HG02938 (cell line): ENCODE data around the gene MYOM3.
"Not testable (repeated sequence)": the region's sequence is repeated elsewhere in the genome, so short reads cannot be mapped to it uniquely, and the experiment has no call there.

Experiments
- ATAC-seq: cut with Tn5 transposase; IDR thresholded peaks from one replicate; pipeline ENCODE4 v1.9.1; 2021; ENCODE audit warnings: mild to moderate bottlenecking, moderate library complexity; ENCODE audit not compliant: unreplicated experiment

MYOM3 gene

GRCh38 chr1:24045771-24046170 lies 66.2 kb downstream of the MYOM3 start:
- no peak for ATAC-seq

GRCh38 chr1:24044672-24045071 lies 67.3 kb downstream of the MYOM3 start:
- not testable (repeated sequence) for ATAC-seq

DNA sequence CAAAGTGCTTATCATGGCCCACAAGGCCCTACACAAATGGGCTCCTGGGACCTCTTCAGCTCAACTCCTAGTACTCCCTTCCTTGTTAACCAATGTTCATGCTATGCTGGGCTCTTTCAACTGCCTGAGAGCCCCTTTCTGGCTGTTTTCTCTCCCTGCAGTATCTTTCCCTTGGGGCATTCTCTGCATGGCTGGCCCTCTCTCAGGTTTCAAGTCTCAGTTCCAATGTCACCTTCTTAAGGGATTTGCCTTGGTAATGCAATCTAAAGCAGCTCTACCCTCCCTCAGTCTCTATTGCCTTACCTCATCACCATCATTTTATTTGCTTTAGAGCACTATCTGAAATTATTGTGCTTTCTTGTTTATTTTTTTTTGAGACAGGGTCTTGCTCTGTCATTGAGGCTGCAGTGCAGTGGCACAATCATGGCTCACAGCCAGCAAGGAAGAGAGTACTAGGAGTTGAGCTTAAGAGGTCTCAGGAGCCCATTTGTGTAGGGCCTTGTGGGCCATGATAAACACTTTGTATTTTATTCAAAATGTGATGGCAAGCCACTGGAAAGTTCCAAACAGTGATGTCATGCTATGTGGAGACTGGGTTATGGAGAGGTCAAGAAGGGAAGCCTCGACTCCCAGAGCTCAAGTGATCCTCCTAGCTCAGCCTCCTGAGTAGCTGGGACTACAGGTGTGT lies 68.4 kb downstream of the MYOM3 start:
- ATAC-seq: no peak

GRCh38 chr1:24042315-24042714 lies 69.6 kb downstream of the MYOM3 start:
- ATAC-seq: no peak

- no peak for ATAC-seq
Observed at GRCh38 chr1:24036088-24036487, 75.8 kb downstream of the MYOM3 start.

GRCh38 chr1:24032981-24033380 lies 79.0 kb downstream of the MYOM3 start:
- no peak for ATAC-seq

DNA sequence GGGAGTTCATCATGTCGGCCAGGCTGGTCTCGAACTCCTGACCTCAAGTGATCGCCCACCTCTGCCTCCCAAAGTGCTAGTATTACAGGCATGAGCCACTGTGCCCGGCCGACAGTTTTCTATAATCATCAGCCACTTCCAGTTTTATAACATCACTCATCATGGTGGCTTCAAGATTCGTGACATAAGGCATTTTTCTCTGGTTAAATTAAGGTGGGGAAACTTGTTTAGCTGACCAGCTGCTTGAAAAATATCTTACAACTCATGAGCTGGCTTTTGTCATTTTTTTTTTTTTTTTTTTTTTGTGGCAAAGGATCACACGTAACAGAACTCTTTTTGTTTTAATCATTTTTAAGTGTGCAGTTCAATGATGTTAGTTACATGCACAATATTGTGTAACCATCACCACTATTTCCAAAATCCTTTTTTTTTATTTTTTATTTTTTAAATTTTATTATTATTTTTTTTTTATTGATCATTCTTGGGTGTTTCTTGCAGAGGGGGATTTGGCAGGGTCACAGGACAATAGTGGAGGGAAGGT lies 80.9 kb downstream of the MYOM3 start:
- not testable (repeated sequence) for ATAC-seq

GRCh38 chr1:24027838-24028468 lies 84.0 kb downstream of the MYOM3 start:
- no peak for ATAC-seq

DNA sequence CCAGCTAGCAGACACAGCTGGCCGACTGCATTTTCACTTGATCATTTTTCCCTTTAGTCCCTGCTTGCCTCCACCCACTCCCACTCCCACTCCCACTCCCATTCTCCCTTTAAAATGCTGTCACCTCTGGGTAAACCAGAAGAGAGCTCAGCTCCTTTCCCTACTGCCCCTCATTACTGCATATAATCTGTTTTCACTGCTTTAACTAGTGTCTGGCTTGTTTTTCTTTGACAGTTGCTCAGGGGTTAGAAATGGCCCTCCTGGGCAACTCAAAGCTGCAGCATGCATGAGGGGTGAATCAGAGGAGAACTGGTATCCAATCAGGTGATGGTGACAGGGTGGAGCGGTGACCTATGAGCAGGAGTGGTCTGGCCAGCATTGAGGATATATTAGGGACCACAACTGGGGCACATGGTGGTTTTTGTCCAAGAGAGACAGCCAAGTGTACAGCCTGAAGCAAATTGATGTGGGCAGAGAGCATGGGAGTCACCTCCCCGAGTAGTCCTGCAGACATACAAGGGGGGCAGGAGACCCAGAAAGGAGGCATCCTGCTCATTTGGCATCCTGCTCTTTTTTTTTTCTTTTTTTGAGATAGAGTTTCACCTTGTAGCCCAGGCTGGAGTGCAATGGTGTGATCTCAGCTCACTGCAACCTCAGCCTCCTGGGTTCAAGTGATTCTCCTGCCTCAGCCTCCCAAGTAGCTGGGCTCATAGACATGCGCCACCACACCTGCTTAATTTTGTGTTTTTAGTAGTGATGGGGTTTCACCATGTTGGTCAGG lies 89.2 kb downstream of the MYOM3 start:
- ATAC-seq: no peak

GRCh38 chr1:24021403-24022266 lies 90.3 kb downstream of the MYOM3 start:
- ATAC-seq: no peak

DNA sequence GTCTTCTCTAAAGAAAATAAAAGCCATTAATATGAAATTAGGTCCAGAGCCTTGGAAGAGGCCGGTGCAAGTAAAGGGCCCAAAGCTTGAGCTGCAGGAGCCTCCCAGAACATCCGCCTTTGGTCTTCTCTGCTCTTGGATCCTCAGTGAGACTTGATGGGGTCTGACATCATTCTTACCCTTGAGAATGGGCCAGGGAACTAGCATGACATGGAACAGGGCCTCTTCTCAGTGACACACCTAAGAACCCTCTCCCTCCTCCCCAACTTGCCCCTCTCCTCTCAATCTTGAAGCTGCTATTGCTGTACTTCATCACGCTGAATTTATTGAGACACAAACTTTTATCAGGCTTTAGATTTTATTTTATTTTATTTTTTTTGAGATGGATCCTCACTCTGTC lies 91.5 kb downstream of the MYOM3 start:
- ATAC-seq: no peak

DNA sequence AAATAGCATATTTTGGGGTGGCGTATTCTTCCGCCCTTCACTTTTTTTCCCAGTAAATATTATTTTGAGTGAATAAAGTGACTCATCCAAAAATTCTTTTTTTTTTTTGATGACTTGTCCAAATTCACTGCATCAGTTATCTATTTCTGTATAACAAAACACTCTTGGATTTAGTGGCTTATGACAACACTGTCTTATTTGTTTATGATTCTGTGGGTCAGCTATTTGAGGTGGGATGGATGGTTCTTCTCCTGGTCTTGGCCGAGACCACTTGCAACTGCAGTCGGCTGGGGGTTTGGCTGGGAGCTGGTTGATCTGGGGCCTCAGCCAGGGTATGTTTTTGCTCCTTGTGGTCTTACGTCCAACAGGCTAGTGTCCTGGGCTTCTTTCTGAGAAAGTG lies 91.9 kb downstream of the MYOM3 start:
- ATAC-seq: no peak

DNA sequence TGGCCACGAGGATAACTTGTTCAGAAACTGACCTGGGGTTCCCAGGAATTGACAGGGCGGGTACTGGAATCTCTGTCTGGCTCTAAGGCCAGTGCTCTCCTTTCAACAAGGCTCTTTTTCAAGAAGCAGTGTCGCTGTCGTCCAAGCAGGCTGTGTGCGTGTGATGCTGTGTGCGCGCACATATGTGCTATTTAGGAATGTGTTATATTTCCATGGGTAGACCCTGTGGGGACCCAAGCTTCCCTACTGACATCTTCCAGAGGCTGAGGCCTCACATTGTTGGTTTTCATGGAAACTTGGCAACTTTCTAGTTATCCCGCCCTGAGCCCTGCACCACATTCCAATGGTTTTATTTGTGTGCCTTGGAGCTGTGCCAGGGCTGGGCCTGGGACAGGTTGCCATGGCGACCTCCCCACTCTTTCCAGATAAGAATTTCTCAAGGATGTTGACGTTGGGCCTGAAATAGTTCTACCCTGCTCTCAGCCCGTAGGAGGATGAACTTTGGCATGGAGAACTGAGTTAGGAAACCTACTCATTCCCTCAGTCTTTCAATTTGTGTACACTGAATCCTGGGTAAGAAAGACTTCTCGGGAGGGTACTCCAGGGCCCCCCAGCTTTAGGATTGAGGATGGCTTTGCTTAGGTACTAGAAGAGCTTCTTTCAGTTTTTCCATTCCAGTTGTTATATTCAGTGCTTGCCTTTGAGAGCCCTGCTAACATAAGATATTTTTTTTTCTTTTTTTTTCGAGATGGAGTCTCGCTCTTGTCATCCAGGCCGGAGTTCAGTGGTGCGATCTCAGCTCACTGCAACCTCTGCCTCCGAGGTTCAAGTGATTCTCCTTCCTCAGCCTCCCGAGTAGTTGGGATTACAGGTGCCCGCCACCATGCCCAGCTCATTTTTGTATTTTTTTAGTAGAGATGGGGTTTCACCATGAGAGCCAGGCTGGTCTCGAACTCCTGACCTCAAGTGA lies 93.0 kb downstream of the MYOM3 start:
- no peak for ATAC-seq

GRCh38 chr1:24015221-24016210 lies 96.4 kb downstream of the MYOM3 start:
- ATAC-seq: no peak

DNA sequence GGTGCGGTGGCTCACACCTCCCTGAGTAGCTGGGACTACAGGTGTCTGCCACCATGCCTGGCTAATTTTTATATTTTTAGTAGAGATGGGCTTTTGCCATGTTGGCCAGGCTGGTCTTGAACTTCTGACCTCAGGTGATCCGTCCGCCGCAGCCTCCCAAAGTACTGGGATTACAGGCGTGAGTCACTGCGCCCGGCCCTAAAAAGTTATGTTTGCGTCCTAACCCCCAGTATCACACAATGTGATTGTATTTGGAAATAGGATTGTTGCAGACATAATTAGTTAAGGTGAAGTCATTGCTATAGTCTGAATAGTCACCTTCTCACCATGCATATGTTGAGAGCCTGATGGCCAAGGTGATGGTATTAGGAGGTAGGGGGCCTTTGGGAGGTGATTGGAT lies 99.1 kb downstream of the MYOM3 start:
- not testable (repeated sequence) for ATAC-seq

- ATAC-seq: no peak
Observed at GRCh38 chr1:24010650-24011049, 101.3 kb downstream of the MYOM3 start.

GRCh38 chr1:24009406-24009805 lies 102.5 kb downstream of the MYOM3 start:
- no peak for ATAC-seq

DNA sequence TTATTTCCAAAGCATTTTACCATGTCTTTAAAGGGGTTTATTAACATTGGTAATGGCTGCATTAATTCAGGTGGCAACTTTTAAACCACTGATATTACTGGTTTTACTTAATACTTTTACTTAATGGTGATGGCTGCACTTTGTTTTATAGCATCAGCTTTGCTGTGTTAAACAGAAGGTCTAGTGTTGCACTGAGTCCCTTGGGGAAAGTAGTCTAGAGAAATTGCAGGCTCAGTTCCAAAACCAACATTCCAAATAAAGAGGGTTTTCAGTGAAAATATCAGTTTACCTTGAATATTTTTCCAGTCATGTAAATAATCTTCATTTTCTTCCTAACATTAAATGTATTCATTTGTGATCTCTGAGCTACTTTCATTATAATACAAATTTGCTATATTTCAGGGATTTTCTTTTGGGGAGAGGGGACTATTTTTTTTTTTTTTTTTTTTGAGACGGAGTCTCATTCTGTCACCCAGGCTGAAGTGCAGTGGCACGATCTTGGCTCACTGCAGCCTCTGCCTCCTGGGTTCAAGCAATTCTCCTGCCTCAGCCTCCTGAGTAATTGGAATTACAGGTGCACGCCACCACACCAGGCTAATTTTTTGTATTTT lies 103.3 kb downstream of the MYOM3 start:
- ATAC-seq: not testable (repeated sequence)
